ENCODE results near the gene DNAJC24. TPM values are rescaled to one million over a fixed set of nuclear protein-coding genes. Genes with fewer than 3 reads are reported as not detected.
A peak's percentile ranks its signal among the peaks of the same experiment; 100 is the strongest.

Gene DNAJC24
- total and polyA plus RNA-seq, 2 of the 4 experiments (the other 2 are of a cell fraction) = 8.2 to 8.9 TPM

GRCh38 chr11:31415435-31415834, 45.8 kb downstream of the DNAJC24 start:
- Histone ChIP-seq H3K9ac (ENCODE audit: low read depth, low read length) (no peak overlapping the region), H2AFZ (replicated peaks; ENCODE audit: low read length, poor library complexity) (no peak overlapping the region), H2BK20ac (ENCODE audit: low read depth, low read length) (no peak overlapping the region), H2BK5ac (ENCODE audit: low read depth, low read length, poor library complexity, severe bottlenecking) (no peak overlapping the region), H3K4me3 (ENCODE audit: insufficient read depth, low read depth, low read length) (no peak overlapping the region), H4K91ac (ENCODE audit: insufficient read depth, low read depth, low read length) (no peak overlapping the region), H3K56ac (ENCODE audit: extremely low read depth, insufficient read depth, low read length) (no peak overlapping the region), H3K4ac (ENCODE audit: low read depth, low read length) (no peak overlapping the region), H3K9me1 (ENCODE audit: insufficient read depth, low read length) (peaks cover 10% of the 10 kb centered on the region; the same call in 1 of the 2 replicates), H2BK120ac (ENCODE audit: low read depth, low read length) (no peak overlapping the region), H3K9me3 (ENCODE audit: control insufficient read depth, insufficient read depth, low read length) (peaks cover 2% of the 10 kb centered on the region; the same call in 1 of the 2 replicates), H4K20me1 (ENCODE audit: insufficient read depth, low read length) (peaks cover 3% of the 10 kb centered on the region; the same call in 1 of the 2 replicates), H2BK15ac (ENCODE audit: low read depth, low read length) (no peak overlapping the region), H3K23ac (ENCODE audit: low read depth, low read length) (no peak overlapping the region), H3K4me2 (ENCODE audit: low read depth, low read length) (no peak overlapping the region), H4K5ac (ENCODE audit: low read depth, low read length) (no peak overlapping the region), H2AK9ac (replicated peaks; ENCODE audit: low read depth, low read length, poor library complexity) (no peak overlapping the region), H3K27ac (ENCODE audit: insufficient read depth, low read length) (no peak overlapping the region), H3K27me3 (ENCODE audit: control insufficient read depth, insufficient read depth, low read length) (no peaks in the 10 kb centered on the region), H4K8ac (ENCODE audit: low read depth in 2 of 2, low read length in 2 of 2) (no peak overlapping the region), H3K36me3 (ENCODE audit: control insufficient read depth, insufficient read depth, low read length) (no peaks in the 10 kb centered on the region), H2AK5ac (ENCODE audit: low read depth, low read length) (no peak overlapping the region), H3K14ac (replicated peaks; ENCODE audit: low read depth, low read length) (0 out of 2 replicates have a peak overlapping the region, but pooled peaks have one; percentile 48), H3K18ac (ENCODE audit: low read depth, low read length) (no peak overlapping the region), H3K4me1 (ENCODE audit: control insufficient read depth, insufficient read depth, low read length) (0 out of 2 replicates have a peak, but pooled peaks cover 3% of the 10 kb centered on the region), H3K79me1 (ENCODE audit: low read depth in 1 of 2, low read length in 2 of 2) (no peaks in the 10 kb centered on the region; a peak in 1 of 4 replicates)
- no peak for ATAC-seq (ENCODE audit: low read depth)
- intact Hi-C loops (cut with micrococcal nuclease) (no loop called here), in situ Hi-C loops (cut with MboI; ENCODE audit: low sequenced_read_pairs) (no loop called here), dilution Hi-C loops (cut with HindIII; ENCODE audit: low sequenced_read_pairs, unreplicated experiment) (no loop called here)
- ChIA-PET POLR2A (ENCODE audit: unreplicated experiment) (no interaction called here), CTCF (interaction anchor here (0.7 kb wide), 1 partner anchor 18 kb away, joined by 3 read pairs; no protein-coding TSS in a partner anchor)
- no TSS peak for BruUV-seq (replicated peaks)
- no peak for TF ChIP-seq POLR2A (IDR thresholded peaks at IDR 0.05; ENCODE audit: low read depth, low read length)
- no peak for TF ChIP-seq MAFK (IDR thresholded peaks at IDR 0.05; ENCODE audit: low read depth, low read length)
- no peak for TF ChIP-seq RAD21 (IDR thresholded peaks at IDR 0.05; ENCODE audit: low read length)
- TF ChIP-seq FOS (IDR thresholded peaks at IDR 0.05; ENCODE audit: low read depth, low read length) = no peak
- no peak for TF ChIP-seq RFX5 (IDR thresholded peaks at IDR 0.05; ENCODE audit: low read depth, low read length)
- TF ChIP-seq CHD1 (IDR thresholded peaks at IDR 0.05; ENCODE audit: low read depth, low read length) = no peak
- no peak for TF ChIP-seq USF2 (IDR thresholded peaks at IDR 0.05; ENCODE audit: low read depth, low read length)
- TF ChIP-seq NFE2L2 (IDR thresholded peaks at IDR 0.05; ENCODE audit: low read depth, low read length) = no peak
- no peak for TF ChIP-seq MAZ (IDR thresholded peaks at IDR 0.05; ENCODE audit: borderline replicate concordance, low read depth, low read length)
- no peak for TF ChIP-seq RCOR1 (IDR thresholded peaks at IDR 0.05; ENCODE audit: insufficient replicate concordance, low read length)
- TF ChIP-seq, protein P1, sequence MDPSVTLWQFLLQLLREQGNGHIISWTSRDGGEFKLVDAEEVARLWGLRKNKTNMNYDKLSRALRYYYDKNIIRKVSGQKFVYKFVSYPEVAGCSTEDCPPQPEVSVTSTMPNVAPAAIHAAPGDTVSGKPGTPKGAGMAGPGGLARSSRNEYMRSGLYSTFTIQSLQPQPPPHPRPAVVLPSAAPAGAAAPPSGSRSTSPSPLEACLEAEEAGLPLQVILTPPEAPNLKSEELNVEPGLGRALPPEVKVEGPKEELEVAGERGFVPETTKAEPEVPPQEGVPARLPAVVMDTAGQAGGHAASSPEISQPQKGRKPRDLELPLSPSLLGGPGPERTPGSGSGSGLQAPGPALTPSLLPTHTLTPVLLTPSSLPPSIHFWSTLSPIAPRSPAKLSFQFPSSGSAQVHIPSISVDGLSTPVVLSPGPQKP (IDR thresholded peaks at IDR 0.05; ENCODE audit: borderline replicate concordance, low read depth, low read length) = no peak
- DNase-seq = no peak
- no CpG with 5 or more reads among the region's 4 CpGs for WGBS, 2 experiments (ENCODE audit: extremely low coverage in 2 of 2, insufficient read length in 1 of 2)

Measured in IMR-90 (cell line).